NCI-H2227 (cell line): Measurements from ENCODE around the gene TRIM49C.
"Not testable (repeated sequence)": the region's sequence is repeated elsewhere in the genome, so short reads cannot be mapped to it uniquely, and the experiment has no call there.

Experiments used
- DNase-seq: peaks from one replicate; lab custom pipeline; 2025; ENCODE audit not compliant: unreplicated experiment; lab: John Stamatoyannopoulos, UW

TRIM49C gene, protein sequence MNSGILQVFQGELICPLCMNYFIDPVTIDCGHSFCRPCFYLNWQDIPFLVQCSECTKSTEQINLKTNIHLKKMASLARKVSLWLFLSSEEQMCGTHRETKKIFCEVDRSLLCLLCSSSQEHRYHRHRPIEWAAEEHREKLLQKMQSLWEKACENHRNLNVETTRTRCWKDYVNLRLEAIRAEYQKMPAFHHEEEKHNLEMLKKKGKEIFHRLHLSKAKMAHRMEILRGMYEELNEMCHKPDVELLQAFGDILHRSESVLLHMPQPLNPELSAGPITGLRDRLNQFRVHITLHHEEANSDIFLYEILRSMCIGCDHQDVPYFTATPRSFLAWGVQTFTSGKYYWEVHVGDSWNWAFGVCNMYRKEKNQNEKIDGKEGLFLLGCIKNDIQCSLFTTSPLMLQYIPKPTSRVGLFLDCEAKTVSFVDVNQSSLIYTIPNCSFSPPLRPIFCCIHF

GRCh38 chr11:90030806-90031205, at the start of gene TRIM49C:
TSS of gene TRIM49C (plus strand) at chr11:90031106. CDS start at chr11:90035212, 4,106 bp downstream.
- DNase-seq = not testable (repeated sequence)

- not testable (repeated sequence) for DNase-seq
These were observed 6.7 kb upstream of the TRIM49C start for GRCh38 chr11:90024184-90024583.

DNA sequence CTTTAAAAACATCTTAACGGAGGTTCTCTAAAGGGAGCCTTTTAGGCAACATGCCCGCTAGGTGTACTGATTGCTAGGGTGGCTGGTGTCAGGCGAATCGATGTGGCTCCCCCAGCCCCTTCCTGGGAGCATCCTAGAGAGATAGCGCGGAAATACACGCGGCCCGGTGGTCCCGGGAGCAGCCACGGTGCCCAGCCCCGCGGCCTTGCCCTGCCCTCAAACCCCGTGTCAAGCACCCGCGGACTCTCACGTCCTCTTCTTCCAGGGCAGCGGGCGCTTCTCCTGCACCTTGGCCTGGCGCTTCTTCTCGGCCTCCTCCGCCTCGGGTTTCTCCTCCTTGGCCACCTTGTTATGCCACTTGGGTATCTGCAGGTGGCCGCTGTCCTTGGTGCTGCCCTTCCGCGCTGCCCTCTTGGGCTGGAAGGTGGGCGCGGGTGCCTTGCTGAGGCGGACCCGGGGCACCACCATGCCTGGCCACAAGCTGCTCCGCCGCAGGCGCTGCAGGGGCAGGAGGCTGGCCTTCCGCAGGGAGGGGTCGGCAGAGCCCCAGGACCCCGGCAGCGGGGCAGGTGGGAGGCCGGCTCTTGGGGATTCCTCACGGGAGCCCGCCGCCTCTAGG, 20.8 kb downstream of the TRIM49C start:
- not testable (repeated sequence) for DNase-seq

DNA sequence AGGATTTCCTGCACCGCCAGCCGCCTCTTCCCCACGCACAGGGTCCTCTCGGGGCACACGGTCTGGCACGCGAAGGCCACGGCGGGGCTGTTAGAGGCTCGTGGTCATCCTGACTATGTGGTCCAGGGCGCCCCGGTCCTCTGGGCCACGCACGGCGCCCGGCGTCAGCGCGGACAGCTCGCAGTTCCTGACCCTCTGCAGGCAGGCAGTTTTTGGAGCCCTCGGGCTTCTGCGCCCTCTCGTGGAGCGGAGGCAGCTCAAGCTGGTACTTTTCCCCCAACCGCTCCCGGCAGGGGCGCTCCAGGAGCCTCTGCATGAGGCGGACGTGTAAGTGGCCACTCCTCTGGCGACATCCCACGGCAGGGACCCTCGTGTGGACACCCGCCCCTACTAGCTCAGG, 21.4 kb downstream of the TRIM49C start:
- not testable (repeated sequence) for DNase-seq

- DNase-seq = not testable (repeated sequence)
These were observed 22.6 kb downstream of the TRIM49C start for GRCh38 chr11:90053545-90053944.

DNA sequence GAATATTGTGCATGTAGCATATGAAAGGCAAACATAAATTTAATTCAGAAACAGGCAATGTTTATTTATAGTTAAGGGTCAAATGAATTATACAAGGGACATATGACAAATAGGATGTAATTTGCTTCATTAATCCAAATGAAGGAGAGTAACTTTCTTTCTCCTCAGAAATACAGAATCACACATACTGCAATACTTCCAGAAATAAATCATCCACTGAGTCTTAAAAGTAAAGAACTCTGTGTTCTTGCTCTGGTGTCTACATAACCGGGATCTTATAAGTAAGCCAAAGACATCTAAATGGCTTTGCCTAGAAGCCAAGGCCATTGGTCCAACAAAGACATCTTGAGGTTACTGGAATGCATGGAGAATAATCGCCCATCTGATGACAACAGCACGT, 54.7 kb downstream of the TRIM49C start, which contains the start of gene UBTFL1:
Gene UBTFL1, plus strand, starts transcription at position 301 of the 400 bp plus-strand sequence. Its CDS starts 0 bp downstream, at position 301.
- not testable (repeated sequence) for DNase-seq

- not testable (repeated sequence) for DNase-seq
These were observed 57.8 kb downstream of the TRIM49C start for GRCh38 chr11:90088731-90089130.
